GM12874 (cell line): Measurements from ENCODE around the gene PKP1.

ENCODE experiments used
- CTCF ChIP-seq: IDR thresholded peaks from 2 replicates; pipeline ENCODE4 v1.5.1; 2011; ENCODE audit warnings: low read depth, mild to moderate bottlenecking, control low read depth, low read length, moderate library complexity; ENCODE audit not compliant: insufficient read depth

Gene PKP1

GRCh38 chr1:201286445-201286844 is 3.1 kb downstream of the PKP1 start:
- TF ChIP-seq CTCF = no peak

GRCh38 chr1:201288007-201288406 is 4.7 kb downstream of the PKP1 start:
- TF ChIP-seq CTCF = no peak

GRCh38 chr1:201288765-201289164 is 5.5 kb downstream of the PKP1 start:
- no peak for TF ChIP-seq CTCF

- TF ChIP-seq CTCF = no peak
These were observed 7.2 kb downstream of the PKP1 start for GRCh38 chr1:201290551-201290950.

GRCh38 chr1:201291916-201292315 is 8.6 kb downstream of the PKP1 start:
- TF ChIP-seq CTCF = no peak

- TF ChIP-seq CTCF = no peak
These were observed 11.6 kb downstream of the PKP1 start for GRCh38 chr1:201294876-201295275.

GRCh38 chr1:201295346-201295745 is 12.0 kb downstream of the PKP1 start:
- TF ChIP-seq CTCF = no peak

GRCh38 chr1:201295861-201296260 is 12.6 kb downstream of the PKP1 start:
- no peak for TF ChIP-seq CTCF
